PC-9 (cell line): ENCODE measurements around the gene EDRF1. TPM values are rescaled to one million over a fixed set of nuclear protein-coding genes. Genes with fewer than 3 reads are reported as not detected.

Source experiments
- BruUV-seq: library from RNA; stranded (reverse); fragments of 400-500 nt; replicated peaks from 2 replicates; lab custom pipeline; 2021; lab: Mats Ljungman, UMichigan
- CTCF ChIA-PET: fragments of 300-600 bp; sonication (Branson Sonifier 250); formaldehyde crosslinking; loops from one replicate; lab custom pipeline; 2022; ENCODE audit warnings: antibody characterized with exemption; lab: Charles Lee
- POLR2A ChIA-PET: fragments of 300-600 bp; sonication (Branson Sonifier 250); formaldehyde crosslinking; loops from one replicate; lab custom pipeline; 2022; ENCODE audit warnings: antibody characterized with exemption; ENCODE audit not compliant: unreplicated experiment; lab: Charles Lee
- DNase-seq, 2 experiments: peaks; one replicate each; pipeline versions ENCODE4 v3.0.0 to v3.0.0-alpha.2; 2015 to 2022; ENCODE audit warnings: mixed read lengths in 1 of 2
- H2AFZ ChIP-seq: fragments of 200-600 bp; sonication (generic); 2 replicates; pipeline ENCODE4 v1.8.1; 2017; ENCODE audit warnings: antibody characterized with exemption
- H3F3A ChIP-seq: fragments of 200-600 bp; sonication (generic); 2 replicates; pipeline ENCODE4 v1.8.1; 2017; ENCODE audit warnings: antibody characterized with exemption, mild to moderate bottlenecking, low read depth; ENCODE audit not compliant: insufficient read depth
- H3K27ac ChIP-seq: fragments of 200-600 bp; sonication (generic); 2 replicates; pipeline ENCODE4 v1.6.1; 2016; ENCODE audit warnings: mixed run types
- H3K27me3 ChIP-seq: fragments of 200-600 bp; sonication (generic); 2 replicates; pipeline ENCODE4 v1.6.1; 2016; ENCODE audit warnings: low read depth, mixed run types; ENCODE audit not compliant: insufficient read depth
- H3K36me3 ChIP-seq: fragments of 200-600 bp; sonication (generic); 2 replicates; pipeline ENCODE4 v1.6.1; 2016; ENCODE audit warnings: low read depth, mixed run types
- H3K4me1 ChIP-seq: fragments of 200-600 bp; sonication (generic); replicated peaks from 2 replicates; pipeline ENCODE4 v1.6.1; 2016; ENCODE audit warnings: mixed run types; ENCODE audit not compliant: insufficient read depth
- H3K4me2 ChIP-seq: fragments of 200-600 bp; sonication (generic); 2 replicates; pipeline ENCODE4 v1.6.1; 2017; ENCODE audit warnings: mixed run types
- H3K4me3 ChIP-seq: fragments of 200-600 bp; sonication (generic); 2 replicates; pipeline ENCODE4 v1.6.1; 2016; ENCODE audit warnings: mixed run types
- H3K79me2 ChIP-seq: fragments of 200-600 bp; sonication (generic); 2 replicates; pipeline ENCODE4 v1.6.1; 2017; ENCODE audit warnings: low read depth, mixed run types
- H3K9me2 ChIP-seq: fragments of 200-600 bp; sonication (generic); 2 replicates; pipeline ENCODE4 v1.8.1; 2017; ENCODE audit warnings: mild to moderate bottlenecking; ENCODE audit not compliant: insufficient read depth
- H3K9me3 ChIP-seq: fragments of 200-600 bp; sonication (generic); 2 replicates; pipeline ENCODE4 v1.8.1; 2016; ENCODE audit warnings: low read depth; ENCODE audit not compliant: insufficient read depth
- H4K20me1 ChIP-seq: fragments of 200-600 bp; sonication (generic); 2 replicates; pipeline ENCODE4 v1.8.1; 2017; ENCODE audit not compliant: insufficient read depth
- EZH2 ChIP-seq: fragments of 200-600 bp; sonication (generic); IDR thresholded peaks from 2 replicates; pipeline ENCODE4 v1.8.0; 2017; ENCODE audit warnings: antibody characterized with exemption, low read depth
- intact Hi-C: fragments of 100-400 bp; cut with micrococcal nuclease; formaldehyde crosslinking; loops from one replicate; pipeline ENCODE4 v1.10.0; 2022; ENCODE audit not compliant: unreplicated experiment
- total RNA-seq: library from RNA; stranded (reverse); gene quantifications from 2 replicates; pipeline ENCODE4 v1.2.3, GENCODE V29; 2021
- TF ChIP-seq, protein P1 (sequence below): fragments of 200-600 bp; sonication (generic); conservative IDR thresholded peaks from 2 replicates; pipeline ENCODE4 v1.6.1; 2017; ENCODE audit warnings: mixed run types, antibody characterized with exemption, mild to moderate bottlenecking, moderate library complexity

The EDRF1 gene
- total RNA-seq, 1 experiment from 2014 or later = 21.7 TPM

DNA sequence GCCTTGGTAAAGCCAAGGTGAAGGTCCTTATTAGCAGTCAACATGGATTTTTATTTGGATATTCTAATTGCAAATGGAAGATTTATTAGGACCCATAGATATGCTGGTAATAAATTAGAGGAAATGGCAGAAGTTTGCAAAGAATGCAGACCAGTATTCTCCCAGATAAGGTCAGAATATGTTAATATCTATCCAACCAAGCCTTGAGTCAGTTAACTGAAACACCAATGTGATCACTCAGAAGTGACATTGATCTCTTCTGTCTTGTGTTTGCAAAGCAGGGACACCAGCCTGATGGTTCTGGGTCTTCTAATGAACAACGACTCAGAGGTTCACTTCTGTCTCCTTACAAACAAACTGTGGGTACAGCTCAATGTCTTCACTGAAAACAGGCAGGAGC lies 82.1 kb downstream of the EDRF1 start:
- Histone ChIP-seq H3K4me1 (no peaks in the 10 kb centered on the region), H4K20me1 (no peaks in the 10 kb centered on the region), H3K4me3 (no peak overlapping the region), H3K79me2 (no peaks in the 10 kb centered on the region), H3K9me2 (no peaks in the 10 kb centered on the region), H2AFZ (no peak overlapping the region), H3K9me3 (no peaks in the 10 kb centered on the region), H3K4me2 (no peak overlapping the region), H3K36me3 (no peaks in the 10 kb centered on the region), H3K27me3 (no peaks in the 10 kb centered on the region), H3K27ac (no peak overlapping the region), H3F3A (no peaks in the 10 kb centered on the region)
- TF ChIP-seq, protein P1, sequence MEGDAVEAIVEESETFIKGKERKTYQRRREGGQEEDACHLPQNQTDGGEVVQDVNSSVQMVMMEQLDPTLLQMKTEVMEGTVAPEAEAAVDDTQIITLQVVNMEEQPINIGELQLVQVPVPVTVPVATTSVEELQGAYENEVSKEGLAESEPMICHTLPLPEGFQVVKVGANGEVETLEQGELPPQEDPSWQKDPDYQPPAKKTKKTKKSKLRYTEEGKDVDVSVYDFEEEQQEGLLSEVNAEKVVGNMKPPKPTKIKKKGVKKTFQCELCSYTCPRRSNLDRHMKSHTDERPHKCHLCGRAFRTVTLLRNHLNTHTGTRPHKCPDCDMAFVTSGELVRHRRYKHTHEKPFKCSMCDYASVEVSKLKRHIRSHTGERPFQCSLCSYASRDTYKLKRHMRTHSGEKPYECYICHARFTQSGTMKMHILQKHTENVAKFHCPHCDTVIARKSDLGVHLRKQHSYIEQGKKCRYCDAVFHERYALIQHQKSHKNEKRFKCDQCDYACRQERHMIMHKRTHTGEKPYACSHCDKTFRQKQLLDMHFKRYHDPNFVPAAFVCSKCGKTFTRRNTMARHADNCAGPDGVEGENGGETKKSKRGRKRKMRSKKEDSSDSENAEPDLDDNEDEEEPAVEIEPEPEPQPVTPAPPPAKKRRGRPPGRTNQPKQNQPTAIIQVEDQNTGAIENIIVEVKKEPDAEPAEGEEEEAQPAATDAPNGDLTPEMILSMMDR = no peak
- TF ChIP-seq EZH2 = no peak
- intact Hi-C loops = no loop called here
- no peak for DNase-seq
- ChIA-PET CTCF (no interaction called here), POLR2A (no interaction called here)
- no TSS peak for BruUV-seq

DNA sequence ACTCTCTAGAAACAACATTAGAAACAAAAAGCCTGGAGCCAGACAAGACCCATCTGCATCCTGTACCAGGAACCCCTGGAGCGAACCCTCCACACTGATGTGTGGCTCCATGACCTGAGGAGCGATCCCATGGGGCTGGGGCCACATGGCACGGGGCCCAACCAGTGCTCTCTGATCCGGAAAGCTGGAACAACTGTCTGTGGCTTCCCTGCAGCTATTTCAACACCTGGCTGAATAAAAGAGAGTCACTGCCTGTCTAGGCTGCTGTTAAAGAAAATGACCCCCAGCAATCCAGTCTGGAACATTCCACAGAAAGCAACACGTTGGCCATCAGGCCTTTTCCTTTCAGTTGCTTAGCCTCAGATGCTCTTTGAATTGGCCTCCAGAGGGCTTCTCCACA lies 82.6 kb downstream of the EDRF1 start:
- ChIA-PET CTCF (no interaction called here), POLR2A (no interaction called here)
- Histone ChIP-seq H3K9me3 (no peaks in the 10 kb centered on the region), H3K36me3 (no peaks in the 10 kb centered on the region), H3K27me3 (no peaks in the 10 kb centered on the region), H3K27ac (no peak overlapping the region), H3K79me2 (no peaks in the 10 kb centered on the region), H2AFZ (no peak overlapping the region), H3K4me2 (no peak overlapping the region), H3K4me1 (no peaks in the 10 kb centered on the region), H3K4me3 (no peak overlapping the region), H3F3A (no peaks in the 10 kb centered on the region), H3K9me2 (no peaks in the 10 kb centered on the region), H4K20me1 (no peaks in the 10 kb centered on the region)
- intact Hi-C loops = no loop called here
- TF ChIP-seq EZH2 = no peak
- TF ChIP-seq, protein P1 = no peak
- DNase-seq = no peak
- BruUV-seq = no TSS peak

DNA sequence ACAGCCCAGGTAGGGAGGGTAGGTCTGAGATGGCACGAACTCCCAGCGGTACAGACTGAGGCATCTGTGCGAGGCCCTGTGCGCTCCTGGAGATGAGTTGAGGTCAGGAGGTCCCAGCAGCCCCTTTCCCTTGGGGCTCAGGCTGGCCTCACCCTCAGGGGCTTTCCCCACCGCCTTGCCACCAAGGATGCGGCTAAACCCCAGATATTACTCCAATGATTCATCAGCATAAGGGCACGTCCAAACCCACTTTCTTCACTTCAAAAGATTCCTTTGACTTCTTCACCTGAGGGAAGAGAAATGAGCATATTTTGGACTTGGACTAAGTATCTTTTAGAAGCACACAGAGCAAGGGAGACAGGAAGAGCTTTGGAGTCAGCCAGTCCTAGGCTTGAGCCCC lies 83.2 kb downstream of the EDRF1 start:
- Histone ChIP-seq H3F3A (no peaks in the 10 kb centered on the region), H3K79me2 (no peaks in the 10 kb centered on the region), H3K27me3 (no peaks in the 10 kb centered on the region), H2AFZ (no peak overlapping the region), H3K4me1 (no peaks in the 10 kb centered on the region), H3K4me3 (no peak overlapping the region), H3K27ac (no peak overlapping the region), H3K9me2 (no peaks in the 10 kb centered on the region), H3K4me2 (no peak overlapping the region), H3K9me3 (no peaks in the 10 kb centered on the region), H3K36me3 (no peaks in the 10 kb centered on the region), H4K20me1 (no peaks in the 10 kb centered on the region)
- BruUV-seq = no TSS peak
- intact Hi-C loops = no loop called here
- no peak for DNase-seq
- TF ChIP-seq, protein P1 = no peak
- no peak for TF ChIP-seq EZH2
- ChIA-PET CTCF (no interaction called here), POLR2A (no interaction called here)
